ENCODE results near the gene CDO1.

DNA sequence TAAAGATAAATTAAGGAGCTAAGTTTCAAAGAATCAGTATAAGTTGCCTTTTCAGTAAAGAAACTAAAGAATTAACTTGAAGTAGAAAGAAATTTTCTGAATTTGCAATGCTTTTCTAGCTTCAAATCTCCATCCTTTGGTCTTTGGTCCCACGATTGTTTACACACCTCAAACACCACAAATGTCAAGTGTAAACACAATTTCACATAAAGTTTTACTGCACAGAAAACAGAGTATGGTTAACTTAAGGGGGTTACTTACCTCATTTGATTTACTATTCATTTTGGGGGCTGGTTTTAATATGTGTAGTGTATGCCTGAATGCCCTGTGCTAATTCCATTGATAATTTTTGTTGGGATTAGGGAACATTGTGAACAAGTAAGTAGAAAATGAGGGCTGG is 4.1 kb downstream of the CDO1 start:
- TF ChIP-seq POLR2A (IDR thresholded peaks at IDR 0.05; ENCODE audit: extremely low read depth, insufficient read length) = no peak
- TF ChIP-seq, protein P1, sequence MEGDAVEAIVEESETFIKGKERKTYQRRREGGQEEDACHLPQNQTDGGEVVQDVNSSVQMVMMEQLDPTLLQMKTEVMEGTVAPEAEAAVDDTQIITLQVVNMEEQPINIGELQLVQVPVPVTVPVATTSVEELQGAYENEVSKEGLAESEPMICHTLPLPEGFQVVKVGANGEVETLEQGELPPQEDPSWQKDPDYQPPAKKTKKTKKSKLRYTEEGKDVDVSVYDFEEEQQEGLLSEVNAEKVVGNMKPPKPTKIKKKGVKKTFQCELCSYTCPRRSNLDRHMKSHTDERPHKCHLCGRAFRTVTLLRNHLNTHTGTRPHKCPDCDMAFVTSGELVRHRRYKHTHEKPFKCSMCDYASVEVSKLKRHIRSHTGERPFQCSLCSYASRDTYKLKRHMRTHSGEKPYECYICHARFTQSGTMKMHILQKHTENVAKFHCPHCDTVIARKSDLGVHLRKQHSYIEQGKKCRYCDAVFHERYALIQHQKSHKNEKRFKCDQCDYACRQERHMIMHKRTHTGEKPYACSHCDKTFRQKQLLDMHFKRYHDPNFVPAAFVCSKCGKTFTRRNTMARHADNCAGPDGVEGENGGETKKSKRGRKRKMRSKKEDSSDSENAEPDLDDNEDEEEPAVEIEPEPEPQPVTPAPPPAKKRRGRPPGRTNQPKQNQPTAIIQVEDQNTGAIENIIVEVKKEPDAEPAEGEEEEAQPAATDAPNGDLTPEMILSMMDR (IDR thresholded peaks at IDR 0.05; ENCODE audit: low read depth, low read length) = no peak
